ENCODE data around the gene QDPR. TPM values are rescaled to one million over a fixed set of nuclear protein-coding genes. Genes with fewer than 3 reads are reported as not detected.

Gene QDPR
- total and polyA plus RNA-seq, 9 donors, result 7.3 to 49.9 (median 26.1) TPM

GRCh38 chr4:17500574-17500973, 11.3 kb downstream of the QDPR start:
- no peaks in the 10 kb centered on the region for H3K9me3 ChIP-seq
- no peak for DNase-seq
- TF ChIP-seq POLR2A (IDR thresholded peaks at IDR 0.05) (no peak), EP300 (IDR thresholded peaks at IDR 0.05) (no peak), CTCF (IDR thresholded peaks at IDR 0.05) (no peak)
- peaks cover 1% of the 10 kb centered on the region for H3K4me1 ChIP-seq (ENCODE audit: insufficient read depth)
- H3K4me3 ChIP-seq, result no peak overlapping the region
- no peak overlapping the region for H3K27ac ChIP-seq
- H3K27me3 ChIP-seq, result no peaks in the 10 kb centered on the region
- H3K36me3 ChIP-seq, result no peaks in the 10 kb centered on the region
- intact Hi-C loops (cut with DNase I), result no loop called here

DNA sequence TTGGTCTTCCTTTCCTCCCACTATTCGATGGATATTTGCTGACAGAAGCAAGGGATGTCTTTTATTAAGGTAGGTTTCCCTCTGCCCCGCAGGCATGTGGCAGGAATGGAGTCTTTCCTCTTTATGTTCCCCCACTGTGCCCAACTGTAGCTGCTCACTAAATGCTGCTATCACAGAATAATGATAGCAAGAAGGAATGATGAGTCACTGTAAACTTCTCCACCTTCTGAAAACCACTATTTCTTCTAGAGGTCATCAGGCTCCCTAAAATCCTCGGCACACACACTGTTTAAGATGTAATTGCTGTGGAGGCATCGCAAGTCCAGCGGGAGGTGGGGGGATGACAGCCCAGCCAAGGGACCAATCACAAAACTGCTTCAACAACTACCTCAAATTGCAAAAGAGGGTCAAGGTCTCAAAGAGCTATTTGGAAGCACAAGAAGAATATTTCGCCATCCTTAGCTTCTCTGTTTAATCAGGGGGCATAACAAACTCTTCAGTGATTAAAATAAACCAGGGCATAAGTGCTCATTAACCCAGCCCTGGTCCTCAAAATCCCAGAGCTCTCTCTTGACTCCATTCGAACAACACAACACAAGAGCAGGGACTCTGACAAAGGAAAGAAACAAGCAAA, 13.9 kb downstream of the QDPR start:
- Histone ChIP-seq H3K36me3 (no peaks in the 10 kb centered on the region), H3K4me3 (no peak overlapping the region), H3K9me3 (no peaks in the 10 kb centered on the region), H3K27me3 (no peaks in the 10 kb centered on the region), H3K4me1 (ENCODE audit: insufficient read depth) (peaks cover 1% of the 10 kb centered on the region), H3K27ac (peak overlapping the region in 1 of 2 donors; percentile 40)
- DNase-seq, result peak; percentile 26 to 63 (median 43)
- TF ChIP-seq EP300 (IDR thresholded peaks at IDR 0.05), result no peak
- no peak for TF ChIP-seq POLR2A (IDR thresholded peaks at IDR 0.05)
- TF ChIP-seq CTCF (IDR thresholded peaks at IDR 0.05), result no peak
- WGBS, 3 donors, result 70 to 86% (median 70%) methylated on average over 7 of the region's 7 CpGs
- intact Hi-C loops (cut with DNase I), result no loop called here

DNA sequence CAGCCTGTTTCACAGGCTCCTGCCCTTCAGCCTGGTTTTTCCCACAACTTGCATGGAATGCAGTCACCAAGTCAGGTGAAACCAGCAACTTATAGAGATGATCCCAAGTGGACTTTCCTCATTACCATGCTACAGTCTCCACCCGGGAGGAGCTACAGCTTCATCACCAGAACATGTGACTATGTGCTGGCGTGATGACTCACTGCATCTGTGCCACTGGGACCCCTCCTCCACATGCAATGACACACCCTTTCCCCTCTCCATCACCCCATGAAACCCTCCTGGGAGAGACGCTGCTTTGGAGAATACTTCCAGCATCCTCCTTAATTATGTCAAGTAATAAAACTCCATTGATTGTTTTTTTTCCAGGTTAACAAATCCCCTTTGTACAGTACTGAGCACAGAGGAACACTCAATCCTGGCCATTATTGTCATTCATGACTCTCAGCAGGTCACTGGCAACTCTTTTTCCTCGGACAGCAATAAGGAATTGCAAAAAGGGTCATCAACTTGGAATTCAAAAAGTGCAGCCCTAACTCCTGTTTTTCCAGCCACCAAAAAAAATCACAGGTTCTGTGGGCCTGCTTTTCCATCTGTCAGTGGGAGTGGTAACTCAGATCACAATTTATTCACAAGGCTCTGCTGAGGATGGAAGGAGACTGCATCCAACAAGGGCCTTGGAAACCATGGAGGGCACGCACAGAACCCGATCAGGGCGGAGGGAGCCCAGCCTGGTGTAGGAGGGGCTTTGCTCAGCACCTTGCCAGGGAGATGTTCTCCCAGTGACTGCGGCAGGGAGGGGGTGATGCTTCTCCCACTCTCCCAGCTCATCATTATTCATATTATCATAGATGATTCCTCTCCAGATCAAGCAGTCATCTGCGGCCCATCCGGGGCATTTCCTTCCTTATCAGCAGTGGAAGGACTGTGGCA, 17.4 kb downstream of the QDPR start:
- WGBS, 3 donors, result 77 to 88% (median 85%) methylated on average over 10 of the region's 10 CpGs
- Histone ChIP-seq H3K9me3 (no peaks in the 10 kb centered on the region), H3K4me1 (ENCODE audit: insufficient read depth) (peaks cover 1% of the 10 kb centered on the region), H3K36me3 (no peaks in the 10 kb centered on the region), H3K27me3 (no peaks in the 10 kb centered on the region), H3K27ac (no peak overlapping the region), H3K4me3 (no peak overlapping the region)
- TF ChIP-seq EP300 (IDR thresholded peaks at IDR 0.05) (no peak), POLR2A (IDR thresholded peaks at IDR 0.05) (no peak), CTCF (IDR thresholded peaks at IDR 0.05) (no peak)
- intact Hi-C loops (cut with DNase I), result no loop called here
- no peak for DNase-seq

GRCh38 chr4:17493619-17494018, 18.3 kb downstream of the QDPR start:
- H3K27me3 ChIP-seq, result no peaks in the 10 kb centered on the region

More at GRCh38 chr4:17493619-17494018, 18.3 kb downstream of the QDPR start:
- no peak for DNase-seq
- no peak for TF ChIP-seq CTCF (IDR thresholded peaks at IDR 0.05)
- no peak for TF ChIP-seq EP300 (IDR thresholded peaks at IDR 0.05)
- TF ChIP-seq POLR2A (IDR thresholded peaks at IDR 0.05), result no peak
- Histone ChIP-seq H3K4me3 (no peak overlapping the region), H3K4me1 (ENCODE audit: insufficient read depth) (peaks cover 1% of the 10 kb centered on the region), H3K27ac (no peak overlapping the region), H3K9me3 (no peaks in the 10 kb centered on the region), H3K36me3 (no peaks in the 10 kb centered on the region)
- intact Hi-C loops (cut with DNase I), result no loop called here
- WGBS, 3 donors, result 83 to 88% (median 88%) methylated on average over 4 of the region's 4 CpGs

All from ovary (tissue), 9 donors.